Stimulated activated naive B cell treated with anti-CD40 and anti-IgM and Interleukin-4, amounts not matched to agents 10 μg/mL and 1 μg/mL and 100 μg/mL, for 72 hours (primary cell): ENCODE results near the gene MAP3K7CL.

Experiments used
- ATAC-seq, 2 donors: fragments of 150-1000 bp; cut with Tn5 transposase; replicated peaks; 2 replicates each; pipeline ENCODE4 v1.10.0; 2021; ENCODE audit warnings: moderate library complexity in 1 of 2
- DNase-seq: peaks from one replicate; pipeline ENCODE4 v3.0.0; 2021
- H3K27ac Mint-ChIP-seq: one replicate; pipeline ENCODE4 v1.8.0; 2022; ENCODE audit warnings: mild to moderate bottlenecking, mixed read lengths
- H3K27me3 Mint-ChIP-seq, 2 donors: one replicate each; pipeline ENCODE4 v1.8.0; 2022; ENCODE audit warnings: mixed read lengths in 2 of 2
- H3K36me3 Mint-ChIP-seq, 2 donors: one replicate each; pipeline ENCODE4 v1.8.0; 2022; ENCODE audit warnings: mixed read lengths in 2 of 2, mild to moderate bottlenecking in 1 of 2
- H3K4me1 Mint-ChIP-seq, 2 donors: one replicate each; pipeline ENCODE4 v1.8.0; 2022; ENCODE audit warnings: mixed read lengths in 2 of 2, mild to moderate bottlenecking in 1 of 2
- H3K4me3 Mint-ChIP-seq, 2 donors: one replicate each; pipeline ENCODE4 v1.8.0; 2022; ENCODE audit warnings: mild to moderate bottlenecking in 2 of 2, mixed read lengths in 2 of 2, moderate library complexity in 1 of 2
- H3K9me3 Mint-ChIP-seq, 2 donors: one replicate each; pipeline ENCODE4 v1.8.0; 2022; ENCODE audit warnings: mixed read lengths in 2 of 2, mild to moderate bottlenecking in 1 of 2

MAP3K7CL gene

DNA sequence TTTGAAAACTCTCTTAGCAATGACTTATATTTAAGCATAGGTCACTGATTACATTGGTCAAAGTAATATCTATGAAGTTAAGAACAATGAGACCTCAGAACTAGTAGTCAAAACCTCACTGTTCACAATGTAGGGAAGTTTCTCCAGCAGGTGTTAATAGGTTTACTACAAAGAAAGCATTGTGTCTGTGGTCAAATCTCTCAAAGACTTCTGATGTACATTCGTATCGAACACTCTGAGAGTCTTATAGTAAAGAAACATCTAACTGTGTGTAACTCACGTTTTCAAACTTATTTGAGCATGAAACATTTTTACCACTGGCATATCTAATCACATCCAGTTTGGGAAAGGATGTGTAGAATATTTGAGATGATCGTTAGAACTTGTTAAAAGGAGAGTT lies 76.0 kb downstream of the MAP3K7CL start:
- ATAC-seq, result no peak
- peaks cover 5 to 7% of the 10 kb centered on the region in 2 donors for H3K9me3 Mint-ChIP-seq
- H3K4me1 Mint-ChIP-seq, result peaks cover 3 to 9% of the 10 kb centered on the region in 2 donors
- H3K27me3 Mint-ChIP-seq, result no peaks in the 10 kb centered on the region
- no peaks in the 10 kb centered on the region for H3K36me3 Mint-ChIP-seq
- H3K27ac Mint-ChIP-seq, result no peak overlapping the region
- no peak for DNase-seq
- no peak overlapping the region for H3K4me3 Mint-ChIP-seq

DNA sequence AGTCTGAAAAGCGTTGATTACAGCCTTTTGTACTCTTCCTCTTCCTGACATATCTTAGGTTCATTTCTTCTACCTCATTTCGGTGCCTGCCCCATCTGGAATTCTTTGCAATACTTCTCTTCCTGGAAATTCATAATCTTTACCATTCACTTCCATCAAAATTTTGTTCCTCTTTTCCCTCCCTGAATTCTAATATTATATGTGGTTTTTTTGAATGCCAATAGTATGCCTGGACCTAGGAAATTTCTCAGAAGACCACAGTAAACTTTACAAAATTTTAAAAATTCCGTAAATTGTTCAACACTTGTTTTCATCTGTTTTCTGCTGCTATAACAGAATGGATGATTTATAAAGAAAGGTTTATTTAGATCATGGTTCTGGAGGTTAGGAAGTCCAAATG lies 76.8 kb downstream of the MAP3K7CL start:
- no peak overlapping the region for H3K27ac Mint-ChIP-seq
- H3K9me3 Mint-ChIP-seq, result peaks cover 4 to 5% of the 10 kb centered on the region in 2 donors
- H3K4me3 Mint-ChIP-seq, result no peak overlapping the region
- H3K27me3 Mint-ChIP-seq, result no peaks in the 10 kb centered on the region
- peaks cover 3 to 9% of the 10 kb centered on the region in 2 donors for H3K4me1 Mint-ChIP-seq
- DNase-seq, result no peak
- no peaks in the 10 kb centered on the region for H3K36me3 Mint-ChIP-seq
- no peak for ATAC-seq

GRCh38 chr21:29208044-29208681 lies 77.7 kb downstream of the MAP3K7CL start:
- DNase-seq, result no peak
- ATAC-seq, result peak; percentile 34 to 46
- peaks cover 3 to 9% of the 10 kb centered on the region in 2 donors for H3K4me1 Mint-ChIP-seq
- H3K27ac Mint-ChIP-seq, result no peak overlapping the region
- H3K4me3 Mint-ChIP-seq, result no peak overlapping the region
- H3K9me3 Mint-ChIP-seq, result peaks cover 0 to 5% of the 10 kb centered on the region in 2 donors
- no peaks in the 10 kb centered on the region for H3K27me3 Mint-ChIP-seq
- H3K36me3 Mint-ChIP-seq, result no peaks in the 10 kb centered on the region

DNA sequence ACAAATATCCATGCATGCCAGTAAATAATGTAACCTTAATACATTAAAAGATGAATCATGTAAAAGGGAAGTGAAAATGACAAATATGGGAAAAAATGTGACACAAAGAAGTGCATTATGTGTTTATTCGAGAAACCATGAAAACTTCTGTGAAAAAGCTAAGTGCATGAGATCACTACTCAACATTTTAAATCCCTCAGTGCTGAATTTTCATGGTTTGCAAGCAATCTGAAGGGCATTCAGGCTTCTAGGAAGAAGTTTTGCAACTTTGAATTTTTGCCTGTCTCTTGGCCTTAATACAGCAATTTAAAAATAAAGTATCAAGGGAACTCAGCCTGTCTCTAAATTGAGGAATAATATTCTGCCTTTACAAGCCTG lies 78.2 kb downstream of the MAP3K7CL start:
- peak; percentile 61 to 65 for ATAC-seq
- no peak overlapping the region for H3K4me3 Mint-ChIP-seq
- peaks cover 0 to 5% of the 10 kb centered on the region in 2 donors for H3K9me3 Mint-ChIP-seq
- H3K36me3 Mint-ChIP-seq, result no peaks in the 10 kb centered on the region
- H3K27me3 Mint-ChIP-seq, result no peaks in the 10 kb centered on the region
- peaks cover 3 to 9% of the 10 kb centered on the region in 2 donors for H3K4me1 Mint-ChIP-seq
- DNase-seq, result no peak
- H3K27ac Mint-ChIP-seq, result no peak overlapping the region

DNA sequence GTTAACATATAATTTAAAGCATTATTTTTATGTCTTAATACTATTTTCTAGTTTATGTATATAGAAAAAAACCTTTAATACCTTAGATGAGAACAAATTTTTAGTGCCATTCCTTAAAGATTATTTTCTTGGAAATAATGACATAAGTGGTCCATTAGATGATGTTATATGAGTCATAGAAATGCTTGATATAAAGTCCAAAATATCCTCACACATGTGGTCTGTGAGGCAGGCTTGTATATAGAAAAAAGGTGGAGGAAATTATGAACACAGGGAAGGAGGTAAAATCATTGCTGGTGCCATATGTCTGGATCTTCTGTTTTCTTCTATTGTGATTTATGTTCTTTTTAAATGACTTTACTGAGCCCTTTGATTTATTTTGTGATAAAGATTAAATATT lies 79.3 kb downstream of the MAP3K7CL start:
- no peak for DNase-seq
- Mint-ChIP-seq H3K27ac (no peak overlapping the region), H3K9me3 (peaks cover 0 to 4% of the 10 kb centered on the region in 2 donors), H3K4me3 (no peak overlapping the region), H3K27me3 (no peaks in the 10 kb centered on the region), H3K4me1 (peaks cover 3 to 9% of the 10 kb centered on the region in 2 donors), H3K36me3 (no peaks in the 10 kb centered on the region)
- no peak for ATAC-seq

- no peak for DNase-seq
- H3K4me3 Mint-ChIP-seq, result no peak overlapping the region
- H3K4me1 Mint-ChIP-seq, result peaks cover 0 to 9% of the 10 kb centered on the region in 2 donors
- no peak for ATAC-seq
- no peaks in the 10 kb centered on the region for H3K36me3 Mint-ChIP-seq
- no peak overlapping the region for H3K27ac Mint-ChIP-seq
- no peaks in the 10 kb centered on the region for H3K27me3 Mint-ChIP-seq
- peaks cover 0 to 2% of the 10 kb centered on the region in 2 donors for H3K9me3 Mint-ChIP-seq
Measured at GRCh38 chr21:29211205-29211604, 80.8 kb downstream of the MAP3K7CL start.

GRCh38 chr21:29212446-29212845 lies 82.0 kb downstream of the MAP3K7CL start:
- H3K9me3 Mint-ChIP-seq, result peaks cover 0 to 2% of the 10 kb centered on the region in 2 donors
- H3K4me1 Mint-ChIP-seq, result peaks cover 0 to 9% of the 10 kb centered on the region in 2 donors
- no peak for ATAC-seq
- no peak overlapping the region for H3K27ac Mint-ChIP-seq
- no peaks in the 10 kb centered on the region for H3K27me3 Mint-ChIP-seq
- DNase-seq, result no peak
- H3K4me3 Mint-ChIP-seq, result no peak overlapping the region
- no peaks in the 10 kb centered on the region for H3K36me3 Mint-ChIP-seq

GRCh38 chr21:29213513-29214385 lies 83.3 kb downstream of the MAP3K7CL start:
- H3K27ac Mint-ChIP-seq, result no peak overlapping the region
- no peak for ATAC-seq
- peaks cover 0 to 3% of the 10 kb centered on the region in 2 donors for H3K9me3 Mint-ChIP-seq
- H3K36me3 Mint-ChIP-seq, result no peaks in the 10 kb centered on the region
- H3K4me3 Mint-ChIP-seq, result no peak overlapping the region
- no peak for DNase-seq
- H3K27me3 Mint-ChIP-seq, result no peaks in the 10 kb centered on the region
- H3K4me1 Mint-ChIP-seq, result peaks cover 0 to under 1% of the 10 kb centered on the region in 2 donors

- Mint-ChIP-seq H3K27me3 (no peaks in the 10 kb centered on the region), H3K4me3 (no peak overlapping the region), H3K9me3 (peaks cover 0 to 3% of the 10 kb centered on the region in 2 donors), H3K36me3 (no peaks in the 10 kb centered on the region), H3K27ac (no peak overlapping the region), H3K4me1 (no peaks in the 10 kb centered on the region)
- DNase-seq, result no peak
- ATAC-seq, result no peak
Measured at GRCh38 chr21:29215709-29216108, 85.3 kb downstream of the MAP3K7CL start.

GRCh38 chr21:29217818-29218291 lies 87.4 kb downstream of the MAP3K7CL start:
- ATAC-seq (no peak), DNase-seq (no peak)
- H3K27ac Mint-ChIP-seq, result no peak overlapping the region
- no peaks in the 10 kb centered on the region for H3K4me1 Mint-ChIP-seq
- no peak overlapping the region for H3K4me3 Mint-ChIP-seq
- peaks cover 0 to 1% of the 10 kb centered on the region in 2 donors for H3K9me3 Mint-ChIP-seq
- no peaks in the 10 kb centered on the region for H3K27me3 Mint-ChIP-seq
- no peaks in the 10 kb centered on the region for H3K36me3 Mint-ChIP-seq

DNA sequence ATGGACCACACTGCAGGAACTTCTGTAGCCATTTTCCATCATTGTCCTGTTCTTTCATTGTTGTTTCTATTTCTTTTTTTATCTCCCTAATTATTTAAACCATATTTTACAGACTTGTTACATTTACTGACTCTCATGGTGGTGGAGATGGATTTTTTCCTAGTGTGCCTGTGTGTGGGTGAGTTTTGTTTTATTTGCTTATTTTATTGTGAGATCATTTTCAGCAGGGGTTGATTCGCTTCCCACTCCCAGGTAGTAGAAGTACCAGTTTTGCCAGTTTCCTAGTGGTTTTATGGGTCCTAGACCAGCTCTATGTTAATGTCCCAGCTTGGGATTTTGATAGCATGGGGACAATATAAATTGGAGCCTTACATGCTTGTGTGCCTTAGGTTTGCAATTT lies 88.3 kb downstream of the MAP3K7CL start:
- no peak for DNase-seq
- Mint-ChIP-seq H3K27me3 (no peaks in the 10 kb centered on the region), H3K27ac (no peak overlapping the region)

GRCh38 chr21:29219165-29219770 lies 88.8 kb downstream of the MAP3K7CL start:
- no peak for DNase-seq
- no peaks in the 10 kb centered on the region for H3K4me1 Mint-ChIP-seq
- H3K9me3 Mint-ChIP-seq, result peaks cover 4 to 5% of the 10 kb centered on the region in 2 donors
- no peak for ATAC-seq
- H3K27ac Mint-ChIP-seq, result no peak overlapping the region
- peaks cover 0 to 3% of the 10 kb centered on the region in 2 donors for H3K36me3 Mint-ChIP-seq
- no peaks in the 10 kb centered on the region for H3K27me3 Mint-ChIP-seq
- H3K4me3 Mint-ChIP-seq, result no peak overlapping the region

More for the DNA sequence above, 88.3 kb downstream of the MAP3K7CL start:
- Mint-ChIP-seq H3K4me1 (no peaks in the 10 kb centered on the region), H3K4me3 (no peak overlapping the region), H3K36me3 (peaks cover 0 to 1% of the 10 kb centered on the region in 2 donors), H3K9me3 (peaks cover under 1 to 4% of the 10 kb centered on the region in 2 donors)
- ATAC-seq, result no peak

- H3K27ac Mint-ChIP-seq, result no peak overlapping the region
- H3K4me1 Mint-ChIP-seq, result no peaks in the 10 kb centered on the region
- peaks cover 5 to 7% of the 10 kb centered on the region in 2 donors for H3K9me3 Mint-ChIP-seq
- H3K4me3 Mint-ChIP-seq, result no peak overlapping the region
- peaks cover under 1 to 5% of the 10 kb centered on the region in 2 donors for H3K36me3 Mint-ChIP-seq
- ATAC-seq (no peak), DNase-seq (no peak)
- H3K27me3 Mint-ChIP-seq, result no peaks in the 10 kb centered on the region
Measured at GRCh38 chr21:29221253-29221744, 90.9 kb downstream of the MAP3K7CL start.

DNA sequence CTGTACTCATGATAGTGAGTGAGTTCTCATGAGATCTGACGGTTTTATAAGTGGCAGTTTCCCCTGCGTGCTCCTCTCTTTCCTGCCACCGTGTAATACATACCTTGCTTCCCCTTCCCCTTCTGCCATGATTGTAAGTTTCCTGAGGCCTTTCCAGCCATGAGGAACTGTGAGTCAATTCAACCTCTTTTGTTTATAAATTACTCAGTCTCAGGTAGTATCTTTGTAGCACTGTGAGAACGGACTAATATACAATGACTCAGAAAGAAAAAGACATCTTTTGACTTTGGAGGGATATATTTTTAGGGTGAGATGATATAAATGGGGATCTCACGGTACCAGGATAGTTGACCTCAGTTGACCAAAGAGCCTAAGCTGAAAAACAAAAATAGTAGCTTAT lies 93.6 kb downstream of the MAP3K7CL start:
- H3K4me1 Mint-ChIP-seq, result peaks cover 6 to 11% of the 10 kb centered on the region in 2 donors
- no peak overlapping the region for H3K4me3 Mint-ChIP-seq
- H3K9me3 Mint-ChIP-seq, result peaks cover 5 to 6% of the 10 kb centered on the region in 2 donors
- DNase-seq (no peak), ATAC-seq (peak in 1 of 2 donors; percentile 53)
- H3K27me3 Mint-ChIP-seq, result no peaks in the 10 kb centered on the region
- no peak overlapping the region for H3K27ac Mint-ChIP-seq
- H3K36me3 Mint-ChIP-seq, result peaks cover 2 to 7% of the 10 kb centered on the region in 2 donors
